Uterus (tissue), 2 donors: ENCODE data around the gene PSMC3.

Experiments used
- CTCF ChIP-seq, 4 experiments: fragments of 200-600 bp in 2 of 4; fragments of 450-650 bp in 2 of 4; sonication (generic) in 2 of 4; IDR thresholded peaks; one replicate each; pipeline ENCODE4 v1.5.1; 2016 to 2019; ENCODE audit warnings: antibody characterized with exemption in 4 of 4, mild to moderate bottlenecking in 2 of 4, moderate library complexity in 1 of 4
- POLR2A ChIP-seq, 2 donors: fragments of 450-650 bp; IDR thresholded peaks; one replicate each; pipeline ENCODE4 v1.6.1; 2016; ENCODE audit warnings: antibody characterized with exemption in 2 of 2, mild to moderate bottlenecking in 1 of 2, moderate library complexity in 1 of 2

GRCh38 chr11:47391711-47392432 is 34.4 kb downstream of the PSMC3 start:
- TF ChIP-seq CTCF (IDR thresholded peaks at IDR 0.05): no peak
- TF ChIP-seq POLR2A (IDR thresholded peaks at IDR 0.05): no peak
